ENCODE measurements around the gene USP6NL.

- TF ChIP-seq RELA (CRISPR knock-in tag; IDR thresholded peaks at IDR 0.05) (no peak), ATAD3A (CRISPR knock-in tag; IDR thresholded peaks at IDR 0.05) (no peak), ZMAT5 (CRISPR knock-in tag; IDR thresholded peaks at IDR 0.05; ENCODE audit: borderline replicate concordance, low read depth) (no peak), MAFK (conservative IDR thresholded peaks at IDR 0.05 in 1 of 2, IDR thresholded peaks at IDR 0.05 in 1 of 2; ENCODE audit: low read length in 2 of 2) (no peak), SYNCRIP (IDR thresholded peaks at IDR 0.05; ENCODE audit: insufficient read depth, low read depth, low read length) (no peak), KLF12 (CRISPR knock-in tag; IDR thresholded peaks at IDR 0.05; ENCODE audit: borderline replicate concordance) (no peak), SMC3 (IDR thresholded peaks at IDR 0.05; ENCODE audit: low read length) (no peak)
- TF ChIP-seq, protein P1, sequence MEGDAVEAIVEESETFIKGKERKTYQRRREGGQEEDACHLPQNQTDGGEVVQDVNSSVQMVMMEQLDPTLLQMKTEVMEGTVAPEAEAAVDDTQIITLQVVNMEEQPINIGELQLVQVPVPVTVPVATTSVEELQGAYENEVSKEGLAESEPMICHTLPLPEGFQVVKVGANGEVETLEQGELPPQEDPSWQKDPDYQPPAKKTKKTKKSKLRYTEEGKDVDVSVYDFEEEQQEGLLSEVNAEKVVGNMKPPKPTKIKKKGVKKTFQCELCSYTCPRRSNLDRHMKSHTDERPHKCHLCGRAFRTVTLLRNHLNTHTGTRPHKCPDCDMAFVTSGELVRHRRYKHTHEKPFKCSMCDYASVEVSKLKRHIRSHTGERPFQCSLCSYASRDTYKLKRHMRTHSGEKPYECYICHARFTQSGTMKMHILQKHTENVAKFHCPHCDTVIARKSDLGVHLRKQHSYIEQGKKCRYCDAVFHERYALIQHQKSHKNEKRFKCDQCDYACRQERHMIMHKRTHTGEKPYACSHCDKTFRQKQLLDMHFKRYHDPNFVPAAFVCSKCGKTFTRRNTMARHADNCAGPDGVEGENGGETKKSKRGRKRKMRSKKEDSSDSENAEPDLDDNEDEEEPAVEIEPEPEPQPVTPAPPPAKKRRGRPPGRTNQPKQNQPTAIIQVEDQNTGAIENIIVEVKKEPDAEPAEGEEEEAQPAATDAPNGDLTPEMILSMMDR (CRISPR knock-in tag; IDR thresholded peaks at IDR 0.05) = no peak
Observed at GRCh38 chr10:11528286-11528685, 83.2 kb downstream of the USP6NL start.

All from HepG2 (cell line).